HepG2 (cell line): ENCODE data around the gene NIP7. TPM values are rescaled to one million over a fixed set of nuclear protein-coding genes. Genes with fewer than 3 reads are reported as not detected.

ENCODE experiments used
- AHR ChIP-seq: IDR thresholded peaks from 2 replicates; pipeline ENCODE4 v1.6.1; 2018; ENCODE audit warnings: missing genetic modification reagents, missing compliant biosample characterization
- ATF7-NPFF ChIP-seq: sonication (generic); formaldehyde crosslinking; IDR thresholded peaks from 2 replicates; pipeline ENCODE4 v1.8.1; 2023; ENCODE audit warnings: mild to moderate bottlenecking, low read depth, missing genetic modification reagents, moderate library complexity
- BRCA1 ChIP-seq: sonication (generic); formaldehyde crosslinking; IDR thresholded peaks from 2 replicates; pipeline ENCODE4 v1.4.0; 2020; ENCODE audit warnings: missing genetic modification reagents
- DR1 ChIP-seq: sonication (generic); formaldehyde crosslinking; IDR thresholded peaks from 2 replicates; pipeline ENCODE4 v1.8.0; 2021; ENCODE audit warnings: mild to moderate bottlenecking, missing genetic modification reagents, inconsistent platforms
- FOXA1 ChIP-seq, 2 experiments: fragments of 450-650 bp in 1 of 2; sonication (generic) in 1 of 2; formaldehyde crosslinking in 1 of 2; IDR thresholded peaks; 2 replicates each; pipeline versions ENCODE4 v1.4.0 to v1.6.1; 2016 to 2020; ENCODE audit warnings: missing genetic modification reagents in 1 of 2
- HNRNPLL ChIP-seq: fragments of 200-400 bp; formaldehyde crosslinking; IDR thresholded peaks from 2 replicates; pipeline ENCODE4 v1.6.1; 2017; ENCODE audit warnings: mild to moderate bottlenecking, low read depth, low read length; ENCODE audit not compliant: poor library complexity, severe bottlenecking
- JUN ChIP-seq: sonication (generic); formaldehyde crosslinking; IDR thresholded peaks from 2 replicates; pipeline ENCODE4 v1.4.0; 2020; ENCODE audit warnings: mild to moderate bottlenecking, missing genetic modification reagents
- MYC ChIP-seq: sonication (generic); formaldehyde crosslinking; IDR thresholded peaks from 2 replicates; pipeline ENCODE4 v1.9.0; 2021; ENCODE audit warnings: missing genetic modification reagents, borderline replicate concordance
- SALL1 ChIP-seq: sonication (generic); formaldehyde crosslinking; IDR thresholded peaks from 2 replicates; pipeline ENCODE4 v1.8.0; 2022; ENCODE audit warnings: mild to moderate bottlenecking, missing genetic modification reagents
- SP4 ChIP-seq: sonication (generic); formaldehyde crosslinking; IDR thresholded peaks from 2 replicates; pipeline ENCODE4 v1.8.1; 2023; ENCODE audit warnings: mild to moderate bottlenecking, missing genetic modification reagents
- TSC22D2 ChIP-seq: sonication (generic); formaldehyde crosslinking; IDR thresholded peaks from 2 replicates; pipeline ENCODE4 v1.5.1; 2020; ENCODE audit warnings: missing genetic modification reagents, mild to moderate bottlenecking, borderline replicate concordance
- ZBTB3 ChIP-seq: sonication (generic); formaldehyde crosslinking; IDR thresholded peaks from 2 replicates; pipeline ENCODE4 v1.4.0; 2020; ENCODE audit warnings: low read depth, mild to moderate bottlenecking, moderate library complexity, missing genetic modification reagents, borderline replicate concordance
- ZNF224 ChIP-seq: sonication (generic); formaldehyde crosslinking; IDR thresholded peaks from 2 replicates; pipeline ENCODE4 v1.5.0; 2020; ENCODE audit warnings: mild to moderate bottlenecking, missing genetic modification reagents
- ZNF263 ChIP-seq: sonication (generic); formaldehyde crosslinking; IDR thresholded peaks from 2 replicates; pipeline ENCODE4 v1.4.0; 2020; ENCODE audit warnings: missing genetic modification reagents
- ZNF280B ChIP-seq: sonication (generic); formaldehyde crosslinking; IDR thresholded peaks from 2 replicates; pipeline ENCODE4 v1.5.0; 2020; ENCODE audit warnings: missing genetic modification reagents, mild to moderate bottlenecking, borderline replicate concordance
- ZNF30 ChIP-seq: sonication (generic); formaldehyde crosslinking; IDR thresholded peaks from 2 replicates; pipeline ENCODE4 v1.5.0; 2020; ENCODE audit warnings: mild to moderate bottlenecking, missing genetic modification reagents
- ZNF335 ChIP-seq: sonication (generic); formaldehyde crosslinking; IDR thresholded peaks from 2 replicates; pipeline ENCODE4 v1.4.0; 2020; ENCODE audit warnings: missing genetic modification reagents
- ZNF460 ChIP-seq: sonication (generic); formaldehyde crosslinking; IDR thresholded peaks from 2 replicates; pipeline ENCODE4 v1.5.1; 2020; ENCODE audit warnings: missing genetic modification reagents, mild to moderate bottlenecking, borderline replicate concordance
- ZNF550 ChIP-seq: sonication (generic); formaldehyde crosslinking; IDR thresholded peaks from 2 replicates; pipeline ENCODE4 v1.4.0; 2020; ENCODE audit warnings: mild to moderate bottlenecking, missing genetic modification reagents, borderline replicate concordance
- ZNF605 ChIP-seq: sonication (generic); formaldehyde crosslinking; IDR thresholded peaks from 2 replicates; pipeline ENCODE4 v1.8.0; 2022; ENCODE audit warnings: mild to moderate bottlenecking, missing genetic modification reagents
- ZNF674 ChIP-seq: sonication (generic); formaldehyde crosslinking; IDR thresholded peaks from 2 replicates; pipeline ENCODE4 v1.5.0; 2020; ENCODE audit warnings: low read depth, mild to moderate bottlenecking, missing genetic modification reagents
- ZNF7 ChIP-seq: IDR thresholded peaks from 2 replicates; pipeline ENCODE4 v1.6.1; 2016; ENCODE audit warnings: missing biosample characterization, missing genetic modification reagents
- ZNF720 ChIP-seq: sonication (generic); formaldehyde crosslinking; IDR thresholded peaks from 2 replicates; pipeline ENCODE4 v1.4.0; 2020; ENCODE audit warnings: missing genetic modification reagents
- ZNF747 ChIP-seq: sonication (generic); formaldehyde crosslinking; IDR thresholded peaks from 2 replicates; pipeline ENCODE4 v1.8.1; 2023; ENCODE audit warnings: missing genetic modification reagents, mild to moderate bottlenecking, borderline replicate concordance
- ZNF766 ChIP-seq: sonication (generic); formaldehyde crosslinking; IDR thresholded peaks from 2 replicates; pipeline ENCODE4 v1.5.0; 2020; ENCODE audit warnings: missing genetic modification reagents, borderline replicate concordance
- polyA plus RNA-seq, 8 experiments: library from polyadenylated mRNA; depleted of rRNA in 3 of 8; stranded (reverse) in 7 of 8; unstranded in 1 of 8; fragments of >200 nt; fragmentation: Illumina TruSeq in 4 of 8; extraction: Trizol in 4 of 8; gene quantifications; 2 replicates each; pipeline versions ENCODE4 v1.2.1 to v1.2.3, GENCODE V29; 2011 to 2016; ENCODE audit warnings: low read depth in 4 of 8, missing spikeins in 1 of 8, mixed read lengths in 1 of 8; ENCODE audit not compliant: insufficient read depth in 1 of 8
- total RNA-seq, 5 experiments: library from RNA; depleted of rRNA; stranded (reverse); fragments of >200 nt; fragmentation: Illumina TruSeq; extraction: Trizol; gene quantifications; 2 replicates each; pipeline ENCODE4 v1.2.3, GENCODE V29; 2016; ENCODE audit warnings: low read depth in 1 of 5
- TF ChIP-seq, protein P1 (sequence below): sonication (generic); formaldehyde crosslinking; IDR thresholded peaks from 2 replicates; pipeline ENCODE4 v1.8.0; 2022; ENCODE audit warnings: missing genetic modification reagents, mild to moderate bottlenecking, inconsistent platforms, borderline replicate concordance
- TF ChIP-seq, protein P2 (sequence below): sonication (generic); IDR thresholded peaks from 2 replicates; pipeline ENCODE4 v1.6.1; 2016; ENCODE audit warnings: low read depth, borderline replicate concordance

Gene NIP7
- total and polyA plus RNA-seq, 2 of the 13 experiments (the other 11 are each of a cell fraction or from before 2014, with no cell fraction given) = 15.3 to 114 TPM

- TF ChIP-seq, protein P1, sequence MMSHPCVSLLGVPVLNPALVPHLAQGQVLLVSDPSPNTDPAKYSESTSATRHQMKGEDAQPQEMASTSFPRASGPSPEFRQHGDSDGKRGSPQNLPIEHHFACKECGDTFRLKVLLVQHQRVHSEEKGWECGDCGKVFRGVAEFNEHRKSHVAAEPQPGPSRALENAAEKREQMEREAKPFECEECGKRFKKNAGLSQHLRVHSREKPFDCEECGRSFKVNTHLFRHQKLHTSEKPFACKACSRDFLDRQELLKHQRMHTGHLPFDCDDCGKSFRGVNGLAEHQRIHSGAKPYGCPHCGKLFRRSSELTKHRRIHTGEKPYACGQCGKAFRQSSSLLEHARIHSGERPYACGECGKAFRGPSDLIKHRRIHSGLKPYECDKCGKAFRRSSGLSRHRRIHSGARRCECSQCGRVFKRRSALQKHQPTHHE (CRISPR knock-in tag) = peak; percentile 42; the same call in 1 of the 2 replicates
- TF ChIP-seq ZBTB3 (CRISPR knock-in tag) (no peak), ZNF263 (CRISPR knock-in tag) (peak; percentile 50), MYC (peak; percentile 70; the same call in 1 of the 2 replicates), ATF7-NPFF (CRISPR knock-in tag) (no peak; the same call in none of the 2 replicates), HNRNPLL (peak; percentile 38), TSC22D2 (no peak), ZNF460 (CRISPR knock-in tag) (no peak), ZNF280B (CRISPR knock-in tag) (peak; percentile 86), ZNF674 (CRISPR knock-in tag) (no peak), ZNF224 (peak; percentile 33; the same call in 1 of the 2 replicates), ZNF550 (CRISPR knock-in tag) (no peak), ZNF720 (CRISPR knock-in tag) (no peak), SP4 (CRISPR knock-in tag) (peak; percentile 60; the same call in 1 of the 2 replicates), ZNF335 (CRISPR knock-in tag) (no peak), DR1 (peak; percentile 47; the same call in 1 of the 2 replicates), FOXA1 (IDR thresholded peaks at IDR 0.05) (no peak), FOXA1 (CRISPR knock-in tag; IDR thresholded peaks at IDR 0.05) (peak; percentile 48), BRCA1 (CRISPR knock-in tag) (0 out of 2 replicates have a peak, but pooled peaks have one; percentile 63), ZNF7 (CRISPR knock-in tag) (no peak), ZNF766 (CRISPR knock-in tag) (no peak), AHR (peak; percentile 57; the same call in 1 of the 2 replicates), ZNF30 (CRISPR knock-in tag) (0 out of 2 replicates have a peak, but pooled peaks have one; percentile 84), SALL1 (CRISPR knock-in tag) (peak; percentile 12), ZNF747 (CRISPR knock-in tag) (no peak), ZNF605 (CRISPR knock-in tag) (peak; percentile 48; the same call in 1 of the 2 replicates), JUN (CRISPR knock-in tag) (0 out of 2 replicates have a peak, but pooled peaks have one; percentile 20)
- TF ChIP-seq, protein P2, sequence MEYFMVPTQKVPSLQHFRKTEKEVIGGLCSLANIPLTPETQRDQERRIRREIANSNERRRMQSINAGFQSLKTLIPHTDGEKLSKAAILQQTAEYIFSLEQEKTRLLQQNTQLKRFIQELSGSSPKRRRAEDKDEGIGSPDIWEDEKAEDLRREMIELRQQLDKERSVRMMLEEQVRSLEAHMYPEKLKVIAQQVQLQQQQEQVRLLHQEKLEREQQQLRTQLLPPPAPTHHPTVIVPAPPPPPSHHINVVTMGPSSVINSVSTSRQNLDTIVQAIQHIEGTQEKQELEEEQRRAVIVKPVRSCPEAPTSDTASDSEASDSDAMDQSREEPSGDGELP = peak; percentile 49; the same call in 1 of the 2 replicates
Observed at GRCh38 chr16:69311533-69312387, 27.8 kb upstream of the NIP7 start (continued).
